Parathyroid adenoma (tissue), 2 donors: ENCODE results near the gene TRIM63.

Source experiments
- H2AFZ ChIP-seq: fragments of 300-600 bp; sonication (generic); one replicate; pipeline ENCODE4 v1.7.0; 2017; ENCODE audit warnings: antibody characterized with exemption, mild to moderate bottlenecking
- H3K27ac ChIP-seq: fragments of 300-600 bp; sonication (generic); one replicate; pipeline ENCODE4 v1.7.0; 2017
- H3K27me3 ChIP-seq: fragments of 300-600 bp; sonication (generic); one replicate; pipeline ENCODE4 v1.7.0; 2017; ENCODE audit warnings: low read length; ENCODE audit not compliant: control insufficient read depth, insufficient read depth
- H3K36me3 ChIP-seq: fragments of 300-600 bp; sonication (generic); one replicate; pipeline ENCODE4 v1.7.0; 2017; ENCODE audit warnings: low read length; ENCODE audit not compliant: control insufficient read depth, insufficient read depth
- H3K4me1 ChIP-seq: fragments of 300-600 bp; sonication (generic); one replicate; pipeline ENCODE4 v1.7.0; 2017; ENCODE audit warnings: control low read depth
- H3K4me2 ChIP-seq: fragments of 300-600 bp; sonication (generic); one replicate; pipeline ENCODE4 v1.7.0; 2017; ENCODE audit warnings: low read length
- H3K4me3 ChIP-seq: fragments of 300-600 bp; sonication (generic); one replicate; pipeline ENCODE4 v1.7.0; 2017; ENCODE audit warnings: low read depth, low read length
- H3K79me2 ChIP-seq: fragments of 300-600 bp; sonication (generic); one replicate; pipeline ENCODE4 v1.7.0; 2017; ENCODE audit warnings: control low read depth
- H3K9ac ChIP-seq: fragments of 300-600 bp; sonication (generic); one replicate; pipeline ENCODE4 v1.7.0; 2017; ENCODE audit warnings: mild to moderate bottlenecking
- H3K9me3 ChIP-seq: fragments of 300-600 bp; sonication (generic); one replicate; pipeline ENCODE4 v1.7.0; 2017; ENCODE audit warnings: low read length; ENCODE audit not compliant: control insufficient read depth
- CTCF ChIP-seq: fragments of 300-600 bp; sonication (generic); IDR thresholded peaks from one replicate; pipeline ENCODE4 v1.7.0; 2017; ENCODE audit warnings: antibody characterized with exemption, mild to moderate bottlenecking
- donor health status: primary hyperparathyroidism.

TRIM63 gene

GRCh38 chr1:26003756-26004155, 63.7 kb downstream of the TRIM63 start:
- no peak overlapping the region for H3K4me3 ChIP-seq
- no peaks in the 10 kb centered on the region for H3K27me3 ChIP-seq
- H3K79me2 ChIP-seq, result no peaks in the 10 kb centered on the region
- no peak overlapping the region for H3K9ac ChIP-seq
- H2AFZ ChIP-seq, result no peak overlapping the region
- TF ChIP-seq CTCF, result no peak
- H3K27ac ChIP-seq, result no peak overlapping the region
- H3K9me3 ChIP-seq, result no peaks in the 10 kb centered on the region
- H3K4me1 ChIP-seq, result peaks cover under 1% of the 10 kb centered on the region
- no peaks in the 10 kb centered on the region for H3K36me3 ChIP-seq
- H3K4me2 ChIP-seq, result no peak overlapping the region

- Histone ChIP-seq H3K79me2 (no peaks in the 10 kb centered on the region), H3K4me2 (no peak overlapping the region), H3K36me3 (no peaks in the 10 kb centered on the region), H3K9me3 (no peaks in the 10 kb centered on the region), H2AFZ (no peak overlapping the region), H3K27ac (no peak overlapping the region), H3K4me1 (peaks cover 4% of the 10 kb centered on the region), H3K4me3 (no peak overlapping the region), H3K27me3 (no peaks in the 10 kb centered on the region), H3K9ac (no peak overlapping the region)
- TF ChIP-seq CTCF, result no peak
Observed at GRCh38 chr1:26003262-26003661, 64.2 kb downstream of the TRIM63 start.
